Activated CD4-positive, alpha-beta T cell treated with anti-CD3 and anti-CD28 coated beads, Interleukin-2, amount 50 U/mL, for 48 hours (primary cell): ENCODE measurements around the gene DNAJC16.
"Not testable (repeated sequence)": the region's sequence is repeated elsewhere in the genome, so short reads cannot be mapped to it uniquely, and the experiment has no call there.

ENCODE experiments used
- DNase-seq, 2 experiments: peaks; one replicate each; pipeline ENCODE4 v3.0.0-alpha.2; 2020

The DNAJC16 gene

DNA sequence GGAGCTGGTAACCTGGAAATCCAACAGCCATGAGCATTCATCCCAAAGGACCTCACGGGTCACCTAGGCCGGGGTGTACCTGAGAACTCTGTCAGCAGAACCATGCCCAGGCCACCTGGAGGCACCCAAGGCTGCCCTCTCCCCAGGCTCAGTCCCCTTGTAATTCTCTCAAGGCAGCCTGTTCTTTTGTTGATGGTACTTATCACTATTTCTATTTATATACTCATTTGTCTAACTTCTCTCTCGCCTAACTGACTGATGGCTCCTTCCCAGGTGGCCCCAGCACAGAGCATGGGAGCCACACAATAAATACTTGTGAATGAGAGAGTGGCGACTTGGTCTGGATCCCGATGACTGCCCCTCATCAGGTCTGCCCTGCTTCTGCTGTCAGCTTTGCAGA, 19.4 kb upstream of the DNAJC16 start:
- DNase-seq: no peak

GRCh38 chr1:15508700-15509487, 17.8 kb upstream of the DNAJC16 start:
- no peak for DNase-seq

DNA sequence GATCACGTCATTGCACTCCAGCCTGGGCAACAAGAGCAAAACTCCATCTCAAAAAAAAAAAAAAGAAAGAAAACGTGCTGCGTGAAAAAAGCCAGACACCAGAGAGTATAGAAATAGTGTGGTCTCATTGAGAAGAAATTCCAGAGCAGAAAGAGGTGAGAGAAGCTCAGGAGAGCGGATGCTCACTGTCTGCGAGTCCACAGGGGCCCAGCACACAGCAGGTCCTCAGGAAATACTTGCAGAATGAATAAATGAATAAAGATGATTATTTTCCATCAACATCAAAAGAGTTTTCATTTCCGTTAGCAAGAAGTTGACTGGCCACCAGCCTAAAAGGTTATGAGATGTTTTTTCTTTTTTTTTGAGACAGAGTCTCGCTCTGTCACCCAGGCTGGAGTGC, 17.1 kb upstream of the DNAJC16 start:
- DNase-seq: no peak

- no peak for DNase-seq
These were observed 15.8 kb upstream of the DNAJC16 start for GRCh38 chr1:15510611-15511405.

GRCh38 chr1:15513192-15513591, 13.5 kb upstream of the DNAJC16 start:
- DNase-seq: no peak

GRCh38 chr1:15513919-15514318, 12.7 kb upstream of the DNAJC16 start:
- no peak for DNase-seq

DNA sequence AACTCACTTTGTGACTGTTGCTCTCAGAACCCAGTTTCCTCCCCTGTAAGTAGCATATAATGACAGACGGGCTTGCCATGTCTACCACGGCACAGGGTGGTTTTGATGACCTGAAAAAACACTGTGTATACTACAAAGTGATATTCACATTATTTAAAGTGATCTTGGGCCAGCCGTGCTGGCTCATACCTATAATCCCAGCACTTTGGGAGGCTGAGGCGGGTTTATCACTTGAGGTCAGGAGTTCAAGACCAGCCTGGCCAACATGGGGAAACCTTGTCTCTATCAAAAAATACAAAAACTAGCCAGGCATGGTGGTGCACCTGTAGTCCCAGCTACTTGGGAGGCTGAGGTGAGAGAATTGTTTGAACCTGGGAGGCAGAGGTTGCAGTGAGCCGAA, 12.1 kb upstream of the DNAJC16 start:
- DNase-seq: not testable (repeated sequence)

DNA sequence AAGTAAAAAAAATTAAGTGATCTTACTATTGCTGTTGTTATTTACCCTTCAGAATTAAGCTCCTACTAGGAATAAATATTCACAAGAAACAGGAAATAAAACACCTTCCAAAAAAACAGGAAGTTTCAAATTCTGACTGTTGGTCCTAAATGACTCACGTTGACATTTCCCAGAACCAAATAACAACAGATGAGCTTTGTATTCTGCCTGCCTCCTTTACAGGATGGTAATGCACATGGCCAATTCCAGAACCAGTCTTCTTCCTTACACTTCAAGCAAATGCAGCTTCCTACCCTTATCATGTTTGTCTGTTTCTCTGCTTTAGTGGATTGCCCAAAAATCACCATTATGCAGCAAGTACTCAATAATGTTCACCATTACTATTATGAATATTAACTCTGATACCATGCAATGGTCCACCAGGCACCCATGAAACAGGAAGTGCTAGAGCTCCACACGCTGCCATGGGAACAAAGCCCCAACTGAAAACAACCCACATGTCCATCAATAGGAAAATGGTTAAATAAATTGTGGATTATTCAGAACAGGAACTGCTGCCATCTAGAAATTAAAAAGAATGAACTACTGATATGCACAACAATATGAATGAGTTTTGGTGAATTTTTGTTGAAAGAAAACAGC, 11.5 kb upstream of the DNAJC16 start:
- DNase-seq: no peak

- no peak for DNase-seq
These were observed 7.0 kb upstream of the DNAJC16 start for GRCh38 chr1:15519625-15520024.

DNA sequence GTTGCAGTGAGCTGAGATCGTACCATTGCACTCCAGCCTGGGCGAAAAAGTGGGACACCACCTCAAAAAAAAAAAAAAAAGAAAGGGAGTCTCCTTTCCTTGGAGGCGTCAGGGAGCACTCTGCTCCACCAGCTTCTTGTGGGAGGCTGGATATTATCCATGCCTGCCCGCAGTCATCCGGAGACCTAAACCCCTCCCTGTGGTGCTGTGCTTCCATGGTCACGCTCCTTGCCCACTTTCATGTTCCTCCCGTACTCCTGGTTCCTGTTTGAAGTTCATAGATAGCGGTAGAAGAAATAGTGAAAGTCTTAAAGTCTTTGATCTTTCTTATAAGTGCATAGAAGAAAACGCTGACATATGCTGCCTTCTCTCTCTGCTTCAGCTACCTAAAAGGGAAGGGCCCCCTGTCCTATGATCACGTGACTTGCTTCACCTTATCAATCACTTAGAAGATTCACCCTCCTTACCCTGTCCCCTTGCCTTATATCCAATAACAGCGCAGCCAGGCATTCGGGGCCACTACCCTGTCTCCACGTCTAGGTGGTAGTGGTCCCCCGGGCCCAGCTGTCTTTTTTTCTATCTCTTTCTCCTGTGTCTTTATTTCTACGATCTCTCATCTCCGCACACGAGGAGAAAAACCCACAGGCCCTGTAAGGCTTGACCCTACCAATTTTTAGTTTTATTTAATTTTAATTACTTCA, 5.3 kb upstream of the DNAJC16 start:
- DNase-seq: not testable (repeated sequence)

DNA sequence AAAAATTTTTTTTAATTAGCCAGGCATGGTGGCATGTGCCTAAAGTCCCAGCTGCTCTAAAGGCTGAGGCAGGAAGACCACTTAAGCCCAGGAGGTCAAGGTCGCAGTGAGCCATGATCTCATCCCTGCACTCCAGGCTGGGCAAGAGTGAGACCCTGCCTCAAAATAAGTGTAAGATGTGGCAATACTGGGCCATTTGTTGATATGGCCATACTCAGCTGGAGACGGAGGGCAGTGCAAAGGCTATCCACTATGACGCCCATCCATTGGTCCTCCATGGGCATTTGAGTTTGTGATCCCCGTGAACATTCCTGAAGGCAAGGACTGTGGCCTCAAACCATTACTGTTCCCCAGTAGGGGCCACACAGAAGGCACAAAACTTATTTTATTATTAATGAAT, 4.1 kb upstream of the DNAJC16 start:
- no peak for DNase-seq

- no peak for DNase-seq
These were observed 3.3 kb upstream of the DNAJC16 start for GRCh38 chr1:15523104-15524020.

- no peak for DNase-seq
These were observed 2.7 kb upstream of the DNAJC16 start, which contains the start of gene CASP9 for GRCh38 chr1:15524021-15524282. Gene CASP9 (minus strand): TSS chr1:15524215. CDS start chr1:15524200, 15 bp downstream.

DNA sequence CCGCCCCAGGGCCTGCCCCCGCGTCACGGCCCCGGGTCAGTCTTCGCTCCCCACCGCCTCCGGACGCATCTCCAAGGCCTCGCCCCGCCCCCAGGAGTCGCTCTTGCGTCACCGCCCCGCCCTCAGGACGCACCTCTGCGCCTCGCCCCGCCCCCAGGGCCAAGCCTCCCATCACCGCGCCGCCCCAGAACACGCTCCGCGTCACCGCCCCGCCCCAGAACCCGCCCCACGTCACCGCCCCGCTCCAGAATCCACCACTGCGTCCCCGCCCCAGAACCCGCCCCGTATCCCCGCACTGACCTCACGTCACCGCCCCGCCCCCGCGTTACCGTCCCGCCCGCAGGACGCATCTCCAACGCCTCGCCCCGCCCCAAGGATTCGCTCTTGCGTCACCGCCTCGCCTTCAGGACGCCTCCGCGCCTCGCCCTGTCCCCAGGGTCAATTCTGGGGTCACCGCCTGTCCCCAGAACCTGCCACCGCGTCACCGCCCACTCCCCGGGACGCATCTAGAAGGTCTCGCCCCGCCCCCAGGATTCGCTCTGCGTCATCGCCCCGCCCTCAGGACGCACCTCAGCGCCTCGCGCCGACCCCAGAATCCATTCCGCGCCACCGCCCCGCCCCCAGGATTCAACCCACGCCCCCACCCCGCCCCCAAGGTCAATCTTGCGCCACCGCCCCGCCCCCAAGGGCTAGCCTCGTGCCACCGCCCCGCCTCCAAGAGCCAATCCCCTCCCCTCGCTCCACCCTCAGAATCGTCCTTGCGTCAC, 2.2 kb upstream of the DNAJC16 start:
- DNase-seq: peak; percentile 100

- peak; percentile 9 for DNase-seq
These were observed 1.3 kb upstream of the DNAJC16 start for GRCh38 chr1:15525050-15526020.

GRCh38 chr1:15526021-15526489, 593 bp upstream of the DNAJC16 start:
- no peak for DNase-seq

DNA sequence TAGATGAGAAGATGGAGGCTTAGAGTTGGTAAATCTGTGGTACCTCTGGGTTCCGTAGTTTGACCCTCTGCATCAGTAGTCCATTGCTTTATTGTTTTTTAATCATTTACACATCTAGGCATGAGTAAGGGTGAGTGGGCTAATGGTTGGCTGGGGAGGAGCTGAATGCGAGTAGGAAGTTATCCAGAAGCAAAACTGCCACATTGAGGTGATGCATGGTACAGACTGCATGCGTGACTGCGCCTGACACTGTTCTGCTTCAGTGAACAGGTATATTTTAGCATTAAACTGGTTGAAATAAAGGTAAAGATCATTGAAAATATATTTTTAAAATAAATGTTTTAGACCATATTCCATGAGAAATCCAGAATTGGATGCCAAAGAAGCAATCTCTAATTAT, 4.4 kb downstream of the DNAJC16 start:
- DNase-seq: no peak

DNA sequence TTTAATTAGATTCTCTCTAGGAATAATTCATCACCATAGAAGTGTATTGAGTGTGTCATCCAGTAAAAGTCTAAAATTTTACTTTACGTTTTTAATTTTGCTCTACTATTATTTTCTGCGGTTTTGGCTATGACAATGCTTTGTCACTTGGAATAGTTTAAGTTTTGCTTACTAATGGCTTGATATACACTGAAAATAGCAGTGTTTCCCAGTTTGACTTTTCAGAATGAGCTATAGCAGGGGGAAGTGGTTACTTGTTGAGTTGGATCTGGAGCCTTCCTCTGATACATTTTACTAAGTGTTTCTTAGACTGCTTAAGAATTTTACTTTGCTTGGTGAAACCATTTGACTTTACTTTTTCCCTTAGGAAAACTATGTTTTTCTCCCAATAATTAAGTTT, 5.0 kb downstream of the DNAJC16 start:
- no peak for DNase-seq

DNA sequence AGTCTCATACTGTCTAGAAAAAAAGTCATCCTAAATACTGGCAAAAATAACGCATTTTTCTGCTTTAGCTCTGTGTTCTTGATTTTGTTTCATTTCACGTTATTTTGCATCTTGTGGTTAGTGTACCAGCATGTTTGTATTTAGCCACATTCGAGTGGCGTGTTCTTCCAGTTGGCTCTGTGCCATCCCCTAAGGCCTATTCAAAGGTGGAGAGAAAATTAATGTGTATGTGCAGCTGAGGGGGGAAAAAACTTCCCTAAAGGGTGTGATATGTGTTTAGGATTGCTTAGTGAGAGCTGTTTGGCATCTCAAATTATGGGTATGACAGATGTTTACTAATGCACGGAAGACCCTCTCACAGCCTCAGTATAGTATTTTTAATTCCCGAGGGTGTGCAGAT, 12.1 kb downstream of the DNAJC16 start:
- DNase-seq: no peak

GRCh38 chr1:15540186-15540585, 13.5 kb downstream of the DNAJC16 start:
- no peak for DNase-seq
